Left cardiac atrium (tissue), 4 donors: Measurements from ENCODE around the gene LSM7. TPM values are rescaled to one million over a fixed set of nuclear protein-coding genes. Genes with fewer than 3 reads are reported as not detected.

Experiments
- ATAC-seq, 2 donors: fragments of 200-7000 bp; cut with Tn5 transposase; one replicate each; pipeline ENCODE4 v1.9.1; 2020; ENCODE audit warnings: mild to moderate bottlenecking in 2 of 2, moderate library complexity in 2 of 2
- DNase-seq: peaks from one replicate; pipeline ENCODE4 v3.0.0-alpha.2; 2020
- intact Hi-C, 2 donors: fragments of 100-400 bp; cut with DNase I; formaldehyde crosslinking; loops; one replicate each; pipeline versions ENCODE4 v1.14.1 to v1.15.1; 2022 to 2023
- total RNA-seq, 2 donors: library from RNA; stranded (reverse); fragmentation: NEBNext Ultra II Directional; extraction: Animal tissue kit (Norgen Biotek cat#: 25700); gene quantifications; one replicate each; pipeline ENCODE4 v1.2.1, GENCODE V29; 2021
- donor health status: DM: no; HTN: yes; CAD: no.
- donor health status: DM: no; HTN: yes; CAD: no; lungs with severe emphysema.
- donor health status: DM: yes; HTN: yes; CAD: no.
- donor health status: Dilated cardiomyopathy.

Gene LSM7
- total RNA-seq, 2 donors from 2014 or later: 43.6 to 47.7 TPM

- peak; percentile 21 to 64 for ATAC-seq
- intact Hi-C loops: loop anchor here in 1 of 2 donors (10.0 kb wide), 1 partner anchor 155 kb away; the partner anchor contains the start of gene AP3D1
- DNase-seq: no peak
These were observed 18.5 kb downstream of the LSM7 start for GRCh38 chr19:2309734-2310362.

GRCh38 chr19:2308114-2308556 lies 20.3 kb downstream of the LSM7 start, which contains the start of gene LINGO3:
Gene LINGO3, minus strand, starts transcription at chr19:2308154. Its CDS starts 16,378 bp downstream, at chr19:2291776.
- peak in 1 of 2 donors; percentile 23 for ATAC-seq
- no peak for DNase-seq
- intact Hi-C loops: no loop called here

GRCh38 chr19:2307518-2308012 lies 20.8 kb downstream of the LSM7 start:
- intact Hi-C loops: no loop called here
- no peak for ATAC-seq
- no peak for DNase-seq

GRCh38 chr19:2306971-2307370 lies 21.4 kb downstream of the LSM7 start:
- ATAC-seq: no peak
- DNase-seq: no peak
- intact Hi-C loops: no loop called here

- intact Hi-C loops: no loop called here
- no peak for DNase-seq
These were observed 22.0 kb downstream of the LSM7 start for GRCh38 chr19:2306281-2306806.

GRCh38 chr19:2305452-2306280 lies 22.7 kb downstream of the LSM7 start:
- ATAC-seq (no peak), DNase-seq (no peak)
- intact Hi-C loops: no loop called here

More at GRCh38 chr19:2306281-2306806, 22.0 kb downstream of the LSM7 start:
- ATAC-seq: no peak

GRCh38 chr19:2303211-2303798 lies 25.1 kb downstream of the LSM7 start:
- no peak for DNase-seq
- intact Hi-C loops: no loop called here
- no peak for ATAC-seq

GRCh38 chr19:2302319-2303210 lies 25.8 kb downstream of the LSM7 start:
- ATAC-seq (peak; percentile 53 to 66), DNase-seq (peak; percentile 72)
- intact Hi-C loops: no loop called here

- DNase-seq (no peak), ATAC-seq (no peak)
- intact Hi-C loops: no loop called here
These were observed 27.9 kb downstream of the LSM7 start for GRCh38 chr19:2300533-2300932.

GRCh38 chr19:2296141-2296540 lies 32.2 kb downstream of the LSM7 start:
- ATAC-seq (no peak), DNase-seq (no peak)
- intact Hi-C loops: no loop called here

- intact Hi-C loops: no loop called here
- ATAC-seq: peak; percentile 68 to 78
- peak; percentile 56 for DNase-seq
These were observed 33.6 kb downstream of the LSM7 start for GRCh38 chr19:2294687-2295335.

- intact Hi-C loops: no loop called here
- DNase-seq: no peak
These were observed 37.1 kb downstream of the LSM7 start for GRCh38 chr19:2291185-2291751.

GRCh38 chr19:2290441-2291184 lies 37.8 kb downstream of the LSM7 start:
- no peak for DNase-seq
- intact Hi-C loops: no loop called here
- peak in 1 of 2 donors; percentile 4 for ATAC-seq

More at GRCh38 chr19:2291185-2291751, 37.1 kb downstream of the LSM7 start:
- no peak for ATAC-seq

GRCh38 chr19:2289714-2290435 lies 38.5 kb downstream of the LSM7 start:
- DNase-seq (no peak), ATAC-seq (peak; percentile 25 to 38)
- intact Hi-C loops: no loop called here

GRCh38 chr19:2288818-2289713 lies 39.3 kb downstream of the LSM7 start:
- no peak for ATAC-seq
- DNase-seq: no peak
- intact Hi-C loops: no loop called here
